Dedifferentiated amniotic fluid mesenchymal stem cell (primary cell): ENCODE data around the gene CCDC15.
A peak's percentile ranks its signal among the peaks of the same experiment; 100 is the strongest.
"Not testable (repeated sequence)": the region's sequence is repeated elsewhere in the genome, so short reads cannot be mapped to it uniquely, and the experiment has no call there.

ENCODE experiments used
- DNase-seq: peaks from one replicate; pipeline ENCODE4 v3.0.0-alpha.2; 2016; ENCODE audit errors: extremely low spot score

Gene CCDC15

GRCh38 chr11:125081098-125081798, 127.2 kb downstream of the CCDC15 start:
- no peak for DNase-seq

- no peak for DNase-seq
Measured at GRCh38 chr11:125082040-125082439, 128.0 kb downstream of the CCDC15 start.

DNA sequence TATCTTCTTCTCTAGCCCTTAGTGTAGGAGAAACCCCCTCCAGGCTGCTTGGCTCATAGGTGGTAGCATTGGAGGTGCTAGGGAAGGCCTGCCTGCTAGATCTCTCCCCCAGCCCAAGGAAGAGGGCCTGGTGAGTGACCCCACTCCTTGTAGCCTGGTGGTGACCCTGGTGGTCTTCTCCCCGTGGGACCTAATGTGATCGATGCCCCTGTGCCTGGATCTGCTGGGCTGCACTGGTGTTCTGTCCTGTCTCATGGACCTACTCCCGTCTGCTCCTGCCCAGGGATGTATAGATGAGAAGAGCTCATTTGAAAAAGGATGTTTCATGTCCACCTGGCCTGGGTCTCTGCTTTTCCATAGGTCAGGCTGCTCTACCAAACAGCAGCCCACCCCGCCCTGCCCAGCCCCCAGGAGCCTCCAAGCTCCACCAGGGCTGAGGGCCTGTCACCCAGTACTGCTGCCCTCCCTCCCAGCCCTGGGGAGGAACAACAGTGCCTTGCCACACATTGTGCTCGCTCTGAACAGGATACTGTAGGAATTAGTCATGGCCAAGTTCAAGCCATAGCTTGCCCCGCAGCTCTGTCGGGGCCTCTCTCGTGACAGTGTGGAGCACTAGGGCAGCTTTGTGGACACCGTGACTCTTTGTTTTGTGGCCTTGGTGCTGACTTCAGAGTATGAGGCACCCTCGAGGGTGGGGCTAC, 128.8 kb downstream of the CCDC15 start:
- peak; percentile 41 for DNase-seq

DNA sequence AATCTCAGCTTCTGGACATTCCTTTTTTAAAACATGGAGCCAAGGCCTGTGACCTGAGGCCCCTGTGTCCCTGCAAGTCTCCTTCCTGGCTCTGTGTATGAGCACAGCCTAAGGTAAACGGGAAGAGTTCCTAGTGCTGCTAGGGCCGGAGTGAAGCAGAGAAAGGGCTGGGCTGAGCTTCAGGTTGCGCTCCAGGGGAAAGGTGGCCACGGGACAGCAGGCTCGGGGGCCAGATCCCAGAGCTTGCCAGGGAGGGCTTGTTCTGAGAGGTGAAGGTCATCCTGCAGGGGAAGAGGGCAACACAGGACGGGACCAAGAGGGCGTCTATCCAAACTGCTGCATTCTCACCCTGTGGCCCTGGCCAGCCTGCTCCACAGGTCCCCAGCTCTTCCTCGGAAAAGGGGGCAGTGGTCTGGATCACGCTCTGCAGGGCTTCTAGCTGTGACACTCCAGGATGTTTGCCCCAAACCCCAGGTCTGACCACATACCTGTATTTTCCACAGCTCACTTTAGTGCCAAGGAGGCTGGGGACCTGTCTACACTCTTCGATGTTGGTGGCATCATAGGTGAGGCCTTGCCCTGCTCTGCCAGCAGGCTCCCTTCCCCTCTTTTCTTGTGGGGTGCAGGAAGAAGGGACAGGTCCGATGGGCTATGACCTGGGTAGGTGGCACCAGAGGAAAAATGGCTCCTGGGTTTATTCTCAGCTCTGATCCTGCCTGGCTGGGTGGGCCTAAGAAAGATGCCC, 129.5 kb downstream of the CCDC15 start:
- no peak for DNase-seq

- no peak for DNase-seq
Measured at GRCh38 chr11:125084057-125084416, 130.0 kb downstream of the CCDC15 start.

- no peak for DNase-seq
Measured at GRCh38 chr11:125084761-125085231, 130.8 kb downstream of the CCDC15 start.

DNA sequence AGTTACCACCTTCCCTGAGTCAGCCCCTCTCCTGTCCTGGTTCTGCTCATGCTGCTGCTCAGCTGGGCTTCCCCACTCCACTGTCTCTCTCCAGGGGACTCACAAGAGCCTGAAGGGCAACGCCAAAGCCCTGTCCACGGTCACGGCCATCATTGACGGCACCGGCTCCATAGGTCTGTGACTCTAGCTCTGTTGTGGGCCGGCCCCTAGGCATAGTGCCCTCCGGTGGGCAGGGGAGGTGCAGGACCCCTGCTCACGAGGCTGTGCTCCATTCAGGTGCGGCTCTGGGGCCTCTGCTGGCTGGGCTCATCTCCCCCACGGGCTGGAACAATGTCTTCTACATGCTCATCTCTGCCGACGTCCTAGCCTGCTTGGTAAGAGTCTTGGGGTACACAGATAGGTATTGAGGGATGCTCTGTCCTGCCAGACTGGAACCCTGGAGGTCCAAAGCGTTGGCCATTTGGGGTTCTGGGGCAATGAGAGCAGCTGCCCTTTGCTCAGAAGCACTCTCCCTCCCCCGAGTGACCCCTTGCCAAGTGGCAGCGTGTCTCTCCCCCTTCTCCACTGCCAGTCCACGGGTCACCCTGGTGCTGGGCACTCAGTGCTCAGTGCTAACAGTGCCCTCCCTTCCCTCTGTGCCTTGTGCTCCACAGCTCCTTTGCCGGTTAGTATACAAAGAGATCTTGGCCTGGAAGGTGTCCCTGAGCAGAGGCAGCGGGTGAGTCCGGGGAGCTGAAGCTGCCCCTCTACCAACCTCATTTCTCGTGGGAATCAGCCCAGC, 131.5 kb downstream of the CCDC15 start:
- no peak for DNase-seq

DNA sequence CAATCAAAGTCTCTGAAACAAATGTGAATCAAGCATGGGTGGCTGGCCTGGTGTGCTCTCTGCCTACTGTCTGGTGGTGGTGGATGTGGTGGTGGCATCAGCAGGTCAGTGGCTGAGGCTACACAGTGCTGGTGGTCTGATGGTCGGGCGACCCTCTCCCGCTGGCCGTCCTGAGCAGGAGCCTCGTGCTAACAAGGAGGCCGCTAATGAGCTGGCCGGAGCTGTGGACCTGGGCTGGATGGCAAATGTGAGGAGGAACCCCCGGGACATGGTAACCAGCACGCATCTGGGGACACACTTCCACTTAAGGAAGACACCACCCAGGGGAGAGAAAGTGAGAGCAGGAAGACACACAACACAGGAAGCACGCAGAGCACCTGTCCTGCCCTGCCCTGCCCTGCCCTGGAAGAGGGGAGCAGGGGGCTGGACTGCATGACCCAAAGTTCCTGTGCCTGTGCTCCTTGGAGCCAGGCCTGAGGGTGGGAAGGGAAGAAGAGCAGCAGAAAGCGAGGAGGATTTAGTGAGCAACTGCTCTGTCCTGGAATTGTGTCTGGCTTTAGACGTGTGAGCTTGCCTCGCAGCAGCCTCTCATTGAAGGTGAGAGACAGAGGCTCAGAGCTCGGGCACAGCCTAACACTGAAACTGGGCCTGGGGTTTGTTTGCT, 132.8 kb downstream of the CCDC15 start:
- no peak for DNase-seq

DNA sequence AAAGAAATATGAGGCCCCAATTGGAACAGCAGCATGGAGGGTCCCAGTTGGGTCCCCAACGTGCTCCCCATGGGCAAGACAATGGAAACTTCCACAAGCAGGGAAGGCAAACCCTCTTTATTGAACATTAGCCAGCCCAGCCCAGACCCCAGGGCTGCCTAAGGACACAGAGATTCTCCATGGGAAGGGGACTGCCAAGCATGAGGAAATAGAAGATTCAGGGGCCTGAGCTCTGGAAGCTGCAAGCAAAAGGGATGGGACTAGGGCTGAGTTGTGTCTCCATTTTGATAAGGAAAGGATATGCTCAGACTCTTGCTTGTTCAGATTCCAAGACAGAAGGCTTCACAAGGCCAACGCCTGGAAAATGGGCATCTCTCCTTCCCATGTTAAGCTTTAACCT, 134.1 kb downstream of the CCDC15 start:
- no peak for DNase-seq

- DNase-seq, result no peak
Measured at GRCh38 chr11:125088576-125089455, 134.8 kb downstream of the CCDC15 start.

DNA sequence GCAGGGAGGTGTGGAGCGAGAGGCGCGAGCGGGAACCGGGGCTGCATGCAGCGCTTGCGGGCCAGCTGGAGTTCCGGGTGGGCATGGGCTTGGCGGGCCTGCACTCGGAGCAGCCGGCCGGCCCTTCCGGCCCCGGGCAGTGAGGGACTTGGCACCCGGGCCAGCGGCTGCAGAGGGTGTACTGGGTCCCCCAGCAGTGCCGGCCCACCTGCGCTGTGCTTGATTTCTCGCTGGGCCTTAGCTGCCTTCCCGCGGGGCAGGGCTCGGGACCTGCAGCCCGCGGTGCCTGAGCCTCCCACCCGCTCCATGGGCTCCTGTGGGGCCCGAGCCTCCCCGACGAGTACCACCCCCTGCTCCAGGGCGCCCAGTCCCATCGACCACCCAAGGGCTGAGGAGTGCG, 135.5 kb downstream of the CCDC15 start:
- not testable (repeated sequence) for DNase-seq

- not testable (repeated sequence) for DNase-seq
Measured at GRCh38 chr11:125090151-125090550, 136.1 kb downstream of the CCDC15 start.

GRCh38 chr11:125090816-125091215, 136.8 kb downstream of the CCDC15 start:
- DNase-seq, result no peak
